HCT116 (cell line): ENCODE data around the gene UGT1A6. TPM values are rescaled to one million over a fixed set of nuclear protein-coding genes. Genes with fewer than 3 reads are reported as not detected.

Experiments used
- ATAC-seq: fragments of 200-7000 bp; cut with Tn5 transposase; 2 replicates; pipeline ENCODE4 v1.9.1; 2020; ENCODE audit warnings: mild to moderate bottlenecking, moderate library complexity
- BruUV-seq: library from RNA; stranded (reverse); fragments of 400-500 nt; replicated peaks from 2 replicates; lab custom pipeline; 2021; lab: Mats Ljungman, UMichigan
- CTCF ChIA-PET: fragments of 300-600 bp; sonication (Branson Sonifier 250); formaldehyde crosslinking; loops from one replicate; lab custom pipeline; 2021; ENCODE audit warnings: antibody characterized with exemption; lab: Charles Lee
- POLR2A ChIA-PET: fragments of 300-600, 350-600 bp; sonication (Branson Sonifier 250); formaldehyde crosslinking; loops from one replicate; lab custom pipeline; 2021; ENCODE audit warnings: antibody characterized with exemption; lab: Charles Lee
- RAD21 ChIA-PET, 2 experiments: fragments of 300-600 bp; sonication (Branson Sonifier 250); formaldehyde crosslinking; loops; one replicate each; lab custom pipeline; 2023; ENCODE audit warnings: low total read pairs in 2 of 2; ENCODE audit not compliant: uncharacterized antibody in 2 of 2, unreplicated experiment in 2 of 2, low non-redundant PET in 1 of 2; lab: Charles Lee
- DNase-seq: peaks from one replicate; pipeline ENCODE4 v3.0.0-alpha.2; 2010; ENCODE audit warnings: low read depth, low spot score
- H2AFZ ChIP-seq: fragments of 200-600 bp; shearing (Covaris generic), sonication (generic); 2 replicates; pipeline ENCODE4 v1.6.1; 2017; ENCODE audit warnings: low read depth, mixed run types, mixed read lengths, antibody characterized with exemption, low read length; ENCODE audit not compliant: poor library complexity, severe bottlenecking
- H3K27ac ChIP-seq: 2 replicates; pipeline ENCODE4 v1.5.1; 2012; ENCODE audit warnings: low read depth, low read length
- H3K27me3 ChIP-seq: fragments of 200-600 bp; sonication (generic); 2 replicates; pipeline ENCODE4 v1.6.1; 2016; ENCODE audit warnings: mixed run types, low read length, mixed read lengths; ENCODE audit not compliant: insufficient read depth
- H3K36me3 ChIP-seq, 2 experiments: fragments of 200-500 bp in 1 of 2; fragments of 200-600 bp in 1 of 2; sonication (Bioruptor generic) in 1 of 2; sonication (generic) in 1 of 2; 2 replicates each; pipeline versions ENCODE4 v1.5.1 to v1.6.1; 2014 to 2016; ENCODE audit warnings: low read length in 2 of 2, inconsistent platforms in 1 of 2, mixed read lengths in 1 of 2, mixed run types in 1 of 2; ENCODE audit not compliant: insufficient read depth in 2 of 2, control insufficient read depth in 1 of 2
- H3K4me1 ChIP-seq, 2 experiments: fragments of 200-600 bp in 1 of 2; sonication (generic) in 1 of 2; 2 replicates each; pipeline versions ENCODE4 v1.5.1 to v1.6.1; 2012 to 2017; ENCODE audit warnings: low read length in 2 of 2, inconsistent platforms in 1 of 2, mild to moderate bottlenecking in 1 of 2, mixed read lengths in 1 of 2, mixed run types in 1 of 2, moderate library complexity in 1 of 2; ENCODE audit not compliant: insufficient read depth in 2 of 2, control insufficient read depth in 1 of 2
- H3K4me2 ChIP-seq: fragments of 200-600 bp; sonication (generic); 2 replicates; pipeline ENCODE4 v1.6.1; 2017; ENCODE audit warnings: mixed run types, low read length, mixed read lengths
- H3K4me3 ChIP-seq, 2 experiments: fragments of 200-600 bp in 1 of 2; sonication (generic) in 1 of 2; replicated peaks in 1 of 2; 2 replicates each; pipeline ENCODE4 v1.5.1; 2011 to 2016; ENCODE audit warnings: low read length in 2 of 2, control low read depth in 1 of 2, low read depth in 1 of 2, mild to moderate bottlenecking in 1 of 2, mixed read lengths in 1 of 2, mixed run types in 1 of 2
- H3K79me2 ChIP-seq: fragments of 200-600 bp; sonication (generic); 2 replicates; pipeline ENCODE4 v1.6.1; 2017; ENCODE audit warnings: mild to moderate bottlenecking, mixed run types, low read length, moderate library complexity, mixed read lengths; ENCODE audit not compliant: insufficient read depth
- H3K9ac ChIP-seq: fragments of 200-600 bp; sonication (generic); 2 replicates; pipeline ENCODE4 v1.6.1; 2016; ENCODE audit warnings: low read length, mixed read lengths
- H3K9me2 ChIP-seq: fragments of 200-600 bp; sonication (generic), shearing (Covaris generic); 2 replicates; pipeline ENCODE4 v1.6.1; 2017; ENCODE audit warnings: mixed run types, mild to moderate bottlenecking, moderate library complexity; ENCODE audit not compliant: insufficient read depth
- H3K9me3 ChIP-seq, 2 experiments: fragments of 200-500 bp in 1 of 2; fragments of 200-600 bp in 1 of 2; sonication (Bioruptor generic) in 1 of 2; sonication (generic) in 1 of 2; 2 replicates each; pipeline ENCODE4 v1.6.1; 2014 to 2017; ENCODE audit warnings: low read length in 2 of 2, mixed read lengths in 2 of 2, inconsistent platforms in 1 of 2, low read depth in 1 of 2, mild to moderate bottlenecking in 1 of 2, mixed run types in 1 of 2, moderate library complexity in 1 of 2; ENCODE audit not compliant: control insufficient read depth in 1 of 2, insufficient read depth in 1 of 2
- H4K20me1 ChIP-seq: fragments of 200-600 bp; sonication (generic), shearing (Covaris generic); 2 replicates; pipeline ENCODE4 v1.6.1; 2017; ENCODE audit warnings: mixed run types, mild to moderate bottlenecking, moderate library complexity; ENCODE audit not compliant: insufficient read depth
- CBX3 ChIP-seq: IDR thresholded peaks from 2 replicates; pipeline ENCODE4 v1.6.1; 2012; ENCODE audit warnings: low read depth
- CEBPB ChIP-seq: IDR thresholded peaks from 2 replicates; pipeline ENCODE4 v1.6.1; 2012; ENCODE audit warnings: low read depth
- EGR1 ChIP-seq: IDR thresholded peaks from 2 replicates; pipeline ENCODE4 v1.6.1; 2012; ENCODE audit warnings: low read depth
- ELF1 ChIP-seq: IDR thresholded peaks from 2 replicates; pipeline ENCODE4 v1.6.1; 2012; ENCODE audit warnings: low read depth, borderline replicate concordance
- EZH2phosphoT487 ChIP-seq: fragments of 200-600 bp; IDR thresholded peaks from 2 replicates; pipeline ENCODE4 v1.6.1; 2018; ENCODE audit warnings: antibody characterized with exemption, borderline replicate concordance
- FOSL1 ChIP-seq: IDR thresholded peaks from 2 replicates; pipeline ENCODE4 v1.6.1; 2012; ENCODE audit warnings: low read depth
- JUND ChIP-seq: IDR thresholded peaks from 2 replicates; pipeline ENCODE4 v1.6.1; 2012
- POLR2A ChIP-seq: IDR thresholded peaks from 2 replicates; pipeline ENCODE4 v1.7.0; 2011; ENCODE audit warnings: borderline replicate concordance; ENCODE audit not compliant: insufficient read depth, insufficient read length; ENCODE audit errors: extremely low read depth
- POLR2AphosphoS5 ChIP-seq: IDR thresholded peaks from 2 replicates; pipeline ENCODE4 v1.6.1; 2011; ENCODE audit warnings: mild to moderate bottlenecking, low read depth, low read length, moderate library complexity
- SIN3A ChIP-seq: IDR thresholded peaks from 2 replicates; pipeline ENCODE4 v1.6.1; 2012; ENCODE audit warnings: low read depth
- SP1 ChIP-seq: IDR thresholded peaks from 2 replicates; pipeline ENCODE4 v1.6.1; 2012; ENCODE audit warnings: low read depth
- TCF7L2 ChIP-seq: IDR thresholded peaks from 2 replicates; pipeline ENCODE4 v1.7.0; 2011; ENCODE audit warnings: borderline replicate concordance, inconsistent platforms; ENCODE audit not compliant: insufficient read depth, insufficient read length; ENCODE audit errors: extremely low read depth
- ZFX ChIP-seq: fragments of 450-650 bp; IDR thresholded peaks from 2 replicates; pipeline ENCODE4 v1.6.1; 2017
- ZNF274 ChIP-seq: fragments of 200-500 bp; sonication (Bioruptor generic); IDR thresholded peaks from 2 replicates; pipeline ENCODE4 v1.6.1; 2014; ENCODE audit warnings: mild to moderate bottlenecking, low read depth, low read length, inconsistent platforms
- intact Hi-C: fragments of 100-400 bp; cut with micrococcal nuclease; formaldehyde crosslinking; loops from 2 replicates; pipeline ENCODE4 v1.10.0; 2022
- total RNA-seq: library from RNA; stranded (reverse); gene quantifications from one replicate; pipeline ENCODE4 v1.2.1, GENCODE V29; 2021; ENCODE audit not compliant: unreplicated experiment
- TF ChIP-seq, protein P1 (sequence below): IDR thresholded peaks from 2 replicates; pipeline ENCODE4 v1.6.1; 2012
- TF ChIP-seq, protein P2 (sequence below): IDR thresholded peaks from 2 replicates; pipeline ENCODE4 v1.6.1; 2012; ENCODE audit warnings: low read depth
- TF ChIP-seq, protein P3 (sequence below), 3 experiments: fragments of 200-600 bp in 1 of 3; sonication (generic) in 1 of 3; IDR thresholded peaks in 2 of 3; conservative IDR thresholded peaks in 1 of 3; 2 replicates each; pipeline ENCODE4 v1.5.1; 2012 to 2017; ENCODE audit warnings: low read depth in 2 of 3, low read length in 2 of 3, antibody characterized with exemption in 1 of 3, borderline replicate concordance in 1 of 3, control low read depth in 1 of 3, mild to moderate bottlenecking in 1 of 3, mixed read lengths in 1 of 3, mixed run types in 1 of 3, moderate library complexity in 1 of 3; ENCODE audit not compliant: insufficient read depth in 1 of 3
- TF ChIP-seq, protein P4 (sequence below): IDR thresholded peaks from 2 replicates; pipeline ENCODE4 v1.6.1; 2012
- TF ChIP-seq, protein P5 (sequence below): IDR thresholded peaks from 2 replicates; pipeline ENCODE4 v1.6.1; 2011; ENCODE audit warnings: mild to moderate bottlenecking, low read length, moderate library complexity; ENCODE audit not compliant: insufficient replicate concordance; ENCODE audit errors: extremely low read depth

Gene UGT1A6
- total RNA-seq, 1 experiment from 2014 or later, result not detected

DNA sequence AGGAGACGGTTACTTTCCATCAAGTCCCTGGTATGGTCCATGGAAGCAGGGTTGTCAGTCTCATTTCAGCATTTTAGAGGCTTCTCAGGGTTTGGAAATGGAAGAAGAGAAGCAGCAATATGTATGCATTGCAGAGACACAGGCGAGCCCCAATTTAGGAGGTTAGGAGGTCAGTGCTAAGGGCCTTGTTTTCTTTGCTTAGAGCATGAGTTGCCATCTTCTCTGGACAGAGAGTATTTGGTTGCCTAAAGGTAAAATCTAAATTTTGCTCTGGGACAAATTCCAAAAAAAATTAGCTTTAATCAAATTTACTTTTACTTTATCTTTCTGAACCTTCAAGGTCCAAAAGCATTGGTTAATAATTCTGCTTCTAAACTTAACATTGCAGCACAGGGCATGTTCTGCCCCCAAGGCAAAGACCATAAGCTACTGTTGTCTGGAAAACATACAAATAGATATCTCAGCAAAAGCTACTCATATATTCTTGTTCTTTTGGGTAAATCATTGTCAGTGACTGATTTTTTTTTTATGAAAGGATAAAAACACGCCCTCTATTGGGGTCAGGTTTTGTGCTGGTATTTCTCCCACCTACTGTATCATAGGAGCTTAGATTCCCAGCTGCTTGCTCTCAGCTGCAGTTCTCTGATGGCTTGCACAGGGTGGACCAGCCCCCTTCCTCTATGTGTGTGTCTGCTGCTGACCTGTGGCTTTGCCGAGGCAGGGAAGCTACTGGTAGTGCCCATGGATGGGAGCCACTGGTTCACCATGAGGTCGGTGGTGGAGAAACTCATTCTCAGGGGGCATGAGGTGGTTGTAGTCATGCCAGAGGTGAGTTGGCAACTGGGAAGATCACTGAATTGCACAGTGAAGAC is 21.2 kb upstream of the UGT1A6 start, which contains the start of gene UGT1A9:
TSS of gene UGT1A9 (plus strand) at position 609 of the 872 bp plus-strand sequence. CDS start at position 646, 37 bp downstream.
- intact Hi-C loops, result no loop called here
- BruUV-seq, result no TSS peak
- no peak within 1 kb of the TSS for H2AFZ ChIP-seq
- CTCF ChIA-PET, result no interaction called here
- RAD21 ChIA-PET, result no interaction called here
- no peak within 1 kb of the TSS for H3K4me3 ChIP-seq
- H3K27ac ChIP-seq, result no peak within 1 kb of the TSS
- no peak for TF ChIP-seq ZNF274
- TF ChIP-seq ZFX, result no peak
- TF ChIP-seq CBX3, result no peak
- TF ChIP-seq, protein P1, sequence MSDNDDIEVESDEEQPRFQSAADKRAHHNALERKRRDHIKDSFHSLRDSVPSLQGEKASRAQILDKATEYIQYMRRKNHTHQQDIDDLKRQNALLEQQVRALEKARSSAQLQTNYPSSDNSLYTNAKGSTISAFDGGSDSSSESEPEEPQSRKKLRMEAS, result no peak
- TF ChIP-seq, protein P2, sequence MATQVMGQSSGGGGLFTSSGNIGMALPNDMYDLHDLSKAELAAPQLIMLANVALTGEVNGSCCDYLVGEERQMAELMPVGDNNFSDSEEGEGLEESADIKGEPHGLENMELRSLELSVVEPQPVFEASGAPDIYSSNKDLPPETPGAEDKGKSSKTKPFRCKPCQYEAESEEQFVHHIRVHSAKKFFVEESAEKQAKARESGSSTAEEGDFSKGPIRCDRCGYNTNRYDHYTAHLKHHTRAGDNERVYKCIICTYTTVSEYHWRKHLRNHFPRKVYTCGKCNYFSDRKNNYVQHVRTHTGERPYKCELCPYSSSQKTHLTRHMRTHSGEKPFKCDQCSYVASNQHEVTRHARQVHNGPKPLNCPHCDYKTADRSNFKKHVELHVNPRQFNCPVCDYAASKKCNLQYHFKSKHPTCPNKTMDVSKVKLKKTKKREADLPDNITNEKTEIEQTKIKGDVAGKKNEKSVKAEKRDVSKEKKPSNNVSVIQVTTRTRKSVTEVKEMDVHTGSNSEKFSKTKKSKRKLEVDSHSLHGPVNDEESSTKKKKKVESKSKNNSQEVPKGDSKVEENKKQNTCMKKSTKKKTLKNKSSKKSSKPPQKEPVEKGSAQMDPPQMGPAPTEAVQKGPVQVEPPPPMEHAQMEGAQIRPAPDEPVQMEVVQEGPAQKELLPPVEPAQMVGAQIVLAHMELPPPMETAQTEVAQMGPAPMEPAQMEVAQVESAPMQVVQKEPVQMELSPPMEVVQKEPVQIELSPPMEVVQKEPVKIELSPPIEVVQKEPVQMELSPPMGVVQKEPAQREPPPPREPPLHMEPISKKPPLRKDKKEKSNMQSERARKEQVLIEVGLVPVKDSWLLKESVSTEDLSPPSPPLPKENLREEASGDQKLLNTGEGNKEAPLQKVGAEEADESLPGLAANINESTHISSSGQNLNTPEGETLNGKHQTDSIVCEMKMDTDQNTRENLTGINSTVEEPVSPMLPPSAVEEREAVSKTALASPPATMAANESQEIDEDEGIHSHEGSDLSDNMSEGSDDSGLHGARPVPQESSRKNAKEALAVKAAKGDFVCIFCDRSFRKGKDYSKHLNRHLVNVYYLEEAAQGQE, result no peak
- no peak for TF ChIP-seq EZH2phosphoT487
- TF ChIP-seq, protein P3, sequence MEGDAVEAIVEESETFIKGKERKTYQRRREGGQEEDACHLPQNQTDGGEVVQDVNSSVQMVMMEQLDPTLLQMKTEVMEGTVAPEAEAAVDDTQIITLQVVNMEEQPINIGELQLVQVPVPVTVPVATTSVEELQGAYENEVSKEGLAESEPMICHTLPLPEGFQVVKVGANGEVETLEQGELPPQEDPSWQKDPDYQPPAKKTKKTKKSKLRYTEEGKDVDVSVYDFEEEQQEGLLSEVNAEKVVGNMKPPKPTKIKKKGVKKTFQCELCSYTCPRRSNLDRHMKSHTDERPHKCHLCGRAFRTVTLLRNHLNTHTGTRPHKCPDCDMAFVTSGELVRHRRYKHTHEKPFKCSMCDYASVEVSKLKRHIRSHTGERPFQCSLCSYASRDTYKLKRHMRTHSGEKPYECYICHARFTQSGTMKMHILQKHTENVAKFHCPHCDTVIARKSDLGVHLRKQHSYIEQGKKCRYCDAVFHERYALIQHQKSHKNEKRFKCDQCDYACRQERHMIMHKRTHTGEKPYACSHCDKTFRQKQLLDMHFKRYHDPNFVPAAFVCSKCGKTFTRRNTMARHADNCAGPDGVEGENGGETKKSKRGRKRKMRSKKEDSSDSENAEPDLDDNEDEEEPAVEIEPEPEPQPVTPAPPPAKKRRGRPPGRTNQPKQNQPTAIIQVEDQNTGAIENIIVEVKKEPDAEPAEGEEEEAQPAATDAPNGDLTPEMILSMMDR (IDR thresholded peaks at IDR 0.05 in 2 of 3, conservative IDR thresholded peaks at IDR 0.05 in 1 of 3; ENCODE audit: borderline replicate concordance in 1 of 3, insufficient read depth in 1 of 3, low read depth in 2 of 3, low read length in 2 of 3), result no peak
- no peak for TF ChIP-seq FOSL1
- TF ChIP-seq CEBPB, result no peak
- TF ChIP-seq, protein P4, sequence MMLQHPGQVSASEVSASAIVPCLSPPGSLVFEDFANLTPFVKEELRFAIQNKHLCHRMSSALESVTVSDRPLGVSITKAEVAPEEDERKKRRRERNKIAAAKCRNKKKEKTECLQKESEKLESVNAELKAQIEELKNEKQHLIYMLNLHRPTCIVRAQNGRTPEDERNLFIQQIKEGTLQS, result no peak
- no peak for TF ChIP-seq POLR2AphosphoS5
- no peak for TF ChIP-seq POLR2A
- TF ChIP-seq EGR1, result no peak
- TF ChIP-seq SP1, result no peak
- TF ChIP-seq, protein P5, sequence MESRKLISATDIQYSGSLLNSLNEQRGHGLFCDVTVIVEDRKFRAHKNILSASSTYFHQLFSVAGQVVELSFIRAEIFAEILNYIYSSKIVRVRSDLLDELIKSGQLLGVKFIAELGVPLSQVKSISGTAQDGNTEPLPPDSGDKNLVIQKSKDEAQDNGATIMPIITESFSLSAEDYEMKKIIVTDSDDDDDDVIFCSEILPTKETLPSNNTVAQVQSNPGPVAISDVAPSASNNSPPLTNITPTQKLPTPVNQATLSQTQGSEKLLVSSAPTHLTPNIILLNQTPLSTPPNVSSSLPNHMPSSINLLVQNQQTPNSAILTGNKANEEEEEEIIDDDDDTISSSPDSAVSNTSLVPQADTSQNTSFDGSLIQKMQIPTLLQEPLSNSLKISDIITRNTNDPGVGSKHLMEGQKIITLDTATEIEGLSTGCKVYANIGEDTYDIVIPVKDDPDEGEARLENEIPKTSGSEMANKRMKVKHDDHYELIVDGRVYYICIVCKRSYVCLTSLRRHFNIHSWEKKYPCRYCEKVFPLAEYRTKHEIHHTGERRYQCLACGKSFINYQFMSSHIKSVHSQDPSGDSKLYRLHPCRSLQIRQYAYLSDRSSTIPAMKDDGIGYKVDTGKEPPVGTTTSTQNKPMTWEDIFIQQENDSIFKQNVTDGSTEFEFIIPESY, result no peak
- TF ChIP-seq JUND, result no peak
- TF ChIP-seq ELF1, result no peak
- TF ChIP-seq SIN3A, result no peak
- no peak for TF ChIP-seq TCF7L2
- no peaks in the 10 kb centered on the region for H4K20me1 ChIP-seq
- no peaks in the 10 kb centered on the region for H3K36me3 ChIP-seq
- no peaks in the 10 kb centered on the region for H3K9me2 ChIP-seq
- no peak within 1 kb of the TSS for H3K4me2 ChIP-seq
- H3K9me3 ChIP-seq, result no peaks in the 10 kb centered on the region
- DNase-seq, result no peak
- POLR2A ChIA-PET, result no interaction called here
- no peaks in the 10 kb centered on the region for H3K27me3 ChIP-seq
- H3K9ac ChIP-seq, result no peak within 1 kb of the TSS
- H3K4me1 ChIP-seq, result no peaks in the 10 kb centered on the region
- no peak for ATAC-seq
- H3K79me2 ChIP-seq, result no peaks in the 10 kb centered on the region
